Activated B cell treated with CpG ODN at 0.5 μM for 24 hours (primary cell): ENCODE measurements around the gene CYP1A2. TPM values are rescaled to one million over a fixed set of nuclear protein-coding genes. Genes with fewer than 3 reads are reported as not detected.

ENCODE experiments used
- ATAC-seq: fragments of 200-7000 bp; cut with Tn5 transposase; one replicate; pipeline ENCODE4 v1.10.0; 2021; ENCODE audit warnings: low read depth, mild to moderate bottlenecking, moderate library complexity
- CTCF ChIA-PET: fragments of 350-600 bp; sonication (Branson Sonifier 250); formaldehyde crosslinking; loops from one replicate; lab custom pipeline; 2021; ENCODE audit warnings: antibody characterized with exemption; lab: Charles Lee
- POLR2A ChIA-PET: fragments of 350-600 bp; sonication (Branson Sonifier 250); formaldehyde crosslinking; loops from one replicate; lab custom pipeline; 2021; ENCODE audit warnings: antibody characterized with exemption; lab: Charles Lee
- DNase-seq: peaks from one replicate; pipeline ENCODE4 v3.0.0; 2022
- H3K27ac Mint-ChIP-seq: one replicate; pipeline ENCODE4 v1.8.0; 2020; ENCODE audit warnings: mixed read lengths
- H3K27me3 Mint-ChIP-seq: one replicate; pipeline ENCODE4 v1.8.0; 2021; ENCODE audit warnings: mixed read lengths
- H3K36me3 Mint-ChIP-seq: one replicate; pipeline ENCODE4 v1.8.0; 2021; ENCODE audit warnings: low read depth, mixed read lengths
- H3K4me1 Mint-ChIP-seq: one replicate; pipeline ENCODE4 v1.8.0; 2021; ENCODE audit warnings: mixed read lengths
- H3K4me3 Mint-ChIP-seq: one replicate; pipeline ENCODE4 v1.8.0; 2020; ENCODE audit warnings: mild to moderate bottlenecking, mixed read lengths
- H3K9me3 Mint-ChIP-seq: one replicate; pipeline ENCODE4 v1.8.0; 2020; ENCODE audit warnings: mixed read lengths
- intact Hi-C: fragments of 100-400 bp; cut with micrococcal nuclease; formaldehyde crosslinking; loops from one replicate; pipeline ENCODE4 v1.15.1; 2024
- total RNA-seq: library from RNA; stranded (reverse); gene quantifications from 2 replicates; pipeline ENCODE4 v1.2.3, GENCODE V29; 2022
- TF ChIP-seq, protein P1 (sequence below): fragments of 200-600 bp; IDR thresholded peaks from one replicate; pipeline ENCODE4 v1.8.0; 2022; ENCODE audit warnings: antibody characterized with exemption, mild to moderate bottlenecking

CYP1A2 gene
- total RNA-seq, 1 donor from 2014 or later = 0.16 TPM

DNA sequence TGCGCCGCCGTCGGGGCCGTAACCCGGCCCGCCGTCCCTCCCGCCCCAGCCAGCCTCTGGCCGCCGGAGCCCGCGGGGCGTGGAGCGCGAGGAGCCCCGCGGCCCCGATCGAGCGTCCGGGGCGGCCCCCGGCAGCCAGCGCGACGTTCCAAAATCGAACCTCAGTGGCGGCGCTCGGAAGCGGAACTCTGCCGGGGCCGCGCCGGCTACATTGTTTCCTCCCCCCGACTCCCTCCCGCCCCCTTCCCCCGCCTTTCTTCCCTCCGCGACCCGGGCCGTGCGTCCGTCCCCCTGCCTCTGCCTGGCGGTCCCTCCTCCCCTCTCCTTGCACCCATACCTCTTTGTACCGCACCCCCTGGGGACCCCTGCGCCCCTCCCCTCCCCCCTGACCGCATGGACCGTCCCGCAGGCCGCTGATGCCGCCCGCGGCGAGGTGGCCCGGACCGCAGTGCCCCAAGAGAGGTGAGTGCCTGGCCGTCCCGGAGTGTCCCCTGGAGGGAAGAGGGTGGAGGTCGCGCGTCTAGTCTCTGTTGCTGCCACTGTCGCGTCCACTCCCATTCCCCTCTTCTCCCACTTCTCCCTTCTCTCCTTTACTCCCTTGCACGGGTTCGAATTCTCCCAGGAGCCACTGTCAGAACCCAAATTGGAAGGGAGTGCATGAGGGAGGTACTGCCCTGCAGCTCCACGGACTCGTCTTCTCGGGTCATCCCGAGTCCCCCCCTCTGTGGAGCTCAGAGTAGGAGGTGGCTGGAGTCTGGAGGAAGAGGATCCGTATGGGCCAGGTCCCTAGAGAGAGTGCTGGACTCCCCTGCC lies 33.8 kb downstream of the CYP1A2 start:
- Mint-ChIP-seq H3K4me3 (peak overlapping the region; percentile 94), H3K27ac (peak overlapping the region; percentile 99), H3K36me3 (peaks cover 44% of the 10 kb centered on the region), H3K4me1 (peaks cover 81% of the 10 kb centered on the region), H3K9me3 (no peaks in the 10 kb centered on the region), H3K27me3 (no peaks in the 10 kb centered on the region)
- ChIA-PET POLR2A (interaction anchor here (1.3 to 32.5 kb wide), 7 partner anchors 3 to 379 kb away, joined by 4 to 2569 read pairs (median 6); partner anchors contain the start of genes CLK3, CSK and RPP25), CTCF (interaction anchor here (1.0 to 18.7 kb wide), 4 partner anchors 11 to 39 kb away, joined by 3 to 1146 read pairs (median 68); no protein-coding TSS in a partner anchor)
- DNase-seq (no peak), ATAC-seq (peak; percentile 11)
- intact Hi-C loops = loop anchor here (5.0 kb wide), 1 partner anchor 790 kb away; the partner anchor contains the start of genes PML and STOML1
- TF ChIP-seq, protein P1, sequence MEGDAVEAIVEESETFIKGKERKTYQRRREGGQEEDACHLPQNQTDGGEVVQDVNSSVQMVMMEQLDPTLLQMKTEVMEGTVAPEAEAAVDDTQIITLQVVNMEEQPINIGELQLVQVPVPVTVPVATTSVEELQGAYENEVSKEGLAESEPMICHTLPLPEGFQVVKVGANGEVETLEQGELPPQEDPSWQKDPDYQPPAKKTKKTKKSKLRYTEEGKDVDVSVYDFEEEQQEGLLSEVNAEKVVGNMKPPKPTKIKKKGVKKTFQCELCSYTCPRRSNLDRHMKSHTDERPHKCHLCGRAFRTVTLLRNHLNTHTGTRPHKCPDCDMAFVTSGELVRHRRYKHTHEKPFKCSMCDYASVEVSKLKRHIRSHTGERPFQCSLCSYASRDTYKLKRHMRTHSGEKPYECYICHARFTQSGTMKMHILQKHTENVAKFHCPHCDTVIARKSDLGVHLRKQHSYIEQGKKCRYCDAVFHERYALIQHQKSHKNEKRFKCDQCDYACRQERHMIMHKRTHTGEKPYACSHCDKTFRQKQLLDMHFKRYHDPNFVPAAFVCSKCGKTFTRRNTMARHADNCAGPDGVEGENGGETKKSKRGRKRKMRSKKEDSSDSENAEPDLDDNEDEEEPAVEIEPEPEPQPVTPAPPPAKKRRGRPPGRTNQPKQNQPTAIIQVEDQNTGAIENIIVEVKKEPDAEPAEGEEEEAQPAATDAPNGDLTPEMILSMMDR = no peak

DNA sequence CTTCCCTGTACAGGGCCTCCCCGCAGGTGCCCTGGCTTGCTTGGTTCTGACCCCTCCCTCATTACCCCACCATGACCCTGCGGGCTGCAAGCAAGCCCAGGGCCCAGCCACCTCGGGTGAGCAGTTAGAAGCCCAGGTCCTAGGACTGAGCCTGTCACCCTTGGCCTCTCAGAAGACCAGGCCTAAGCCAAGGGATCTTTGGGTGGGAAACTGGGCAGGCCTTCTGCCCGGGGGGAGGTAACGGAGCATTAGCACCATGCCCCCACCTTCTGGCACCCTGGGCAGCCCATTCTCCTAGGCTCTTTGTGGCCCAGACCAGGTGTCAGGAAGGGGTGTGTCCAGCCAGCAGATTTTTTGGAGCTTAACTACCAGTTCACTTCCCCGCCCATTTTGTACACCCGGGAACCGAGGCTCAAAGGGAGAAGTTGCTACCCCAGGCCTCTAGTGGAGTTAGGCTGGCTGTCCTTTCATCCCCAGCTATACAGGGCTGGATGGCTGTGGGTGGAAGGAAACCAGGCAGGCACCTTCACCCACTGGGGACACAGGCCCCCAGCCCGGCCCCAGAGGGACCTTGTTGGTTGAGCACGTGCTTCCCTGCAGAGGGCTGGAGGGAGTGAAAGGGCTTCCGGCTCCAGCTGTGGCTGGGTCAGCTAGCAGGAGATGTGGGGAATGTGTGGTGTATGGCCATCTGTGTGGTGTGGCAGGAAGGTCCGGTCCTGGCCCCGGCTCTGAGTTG lies 34.6 kb downstream of the CYP1A2 start:
- peak overlapping the region; percentile 99 for H3K27ac Mint-ChIP-seq
- POLR2A ChIA-PET = interaction anchor here (0.8 to 32.5 kb wide), 11 partner anchors 4 to 386 kb away, joined by 3 to 2569 read pairs (median 5); partner anchors contain the start of genes CLK3, CSK, FAM219B and RPP25
- intact Hi-C loops = loop anchor here (5.0 kb wide), 1 partner anchor 791 kb away; the partner anchor contains the start of genes PML and STOML1
- H3K36me3 Mint-ChIP-seq = peaks cover 50% of the 10 kb centered on the region
- no peaks in the 10 kb centered on the region for H3K9me3 Mint-ChIP-seq
- no peaks in the 10 kb centered on the region for H3K27me3 Mint-ChIP-seq
- peak overlapping the region; percentile 94 for H3K4me3 Mint-ChIP-seq
- peak; percentile 2 for ATAC-seq
- H3K4me1 Mint-ChIP-seq = peaks cover 81% of the 10 kb centered on the region
- peak; percentile 61 for DNase-seq
- CTCF ChIA-PET = interaction anchor here (1.0 to 18.7 kb wide), 6 partner anchors 11 to 117 kb away, joined by 3 to 1146 read pairs (median 3); partner anchors contain the start of gene ULK3
- TF ChIP-seq, protein P1 = no peak

DNA sequence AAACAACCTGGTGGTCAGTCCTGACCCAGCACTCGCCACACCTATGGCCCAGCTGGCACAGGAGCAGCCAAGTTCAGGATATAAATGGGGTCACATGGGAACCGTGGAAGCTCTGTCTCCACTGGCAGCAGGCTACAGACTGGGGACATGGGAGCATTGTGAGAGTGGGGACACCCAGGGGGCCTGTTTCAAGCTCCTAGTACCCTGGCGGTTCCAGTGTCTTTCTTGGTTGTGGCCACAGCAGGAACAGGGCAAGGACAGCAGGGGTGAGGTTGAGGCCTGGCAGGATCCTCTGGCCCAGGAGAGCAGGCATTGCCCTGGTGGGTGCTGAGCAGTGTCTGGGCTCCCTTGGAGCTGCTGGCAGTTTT lies 35.1 kb downstream of the CYP1A2 start:
- intact Hi-C loops = loop anchor here (5.0 kb wide), 1 partner anchor 791 kb away; the partner anchor contains the start of genes PML and STOML1
- no peaks in the 10 kb centered on the region for H3K9me3 Mint-ChIP-seq
- POLR2A ChIA-PET = interaction anchor here (0.8 to 32.5 kb wide), 11 partner anchors 4 to 399 kb away, joined by 3 to 2569 read pairs (median 5); partner anchors contain the start of genes CLK3, CSK, FAM219B and RPP25
- TF ChIP-seq, protein P1 = no peak
- H3K27me3 Mint-ChIP-seq = no peaks in the 10 kb centered on the region
- CTCF ChIA-PET = interaction anchor here (0.9 to 18.7 kb wide), 8 partner anchors 12 to 117 kb away, joined by 3 to 1146 read pairs (median 3); partner anchors contain the start of gene ULK3
- H3K27ac Mint-ChIP-seq = peak overlapping the region; percentile 99
- H3K4me3 Mint-ChIP-seq = peak overlapping the region; percentile 94
- DNase-seq (no peak), ATAC-seq (no peak)
- peaks cover 54% of the 10 kb centered on the region for H3K36me3 Mint-ChIP-seq
- peaks cover 81% of the 10 kb centered on the region for H3K4me1 Mint-ChIP-seq

DNA sequence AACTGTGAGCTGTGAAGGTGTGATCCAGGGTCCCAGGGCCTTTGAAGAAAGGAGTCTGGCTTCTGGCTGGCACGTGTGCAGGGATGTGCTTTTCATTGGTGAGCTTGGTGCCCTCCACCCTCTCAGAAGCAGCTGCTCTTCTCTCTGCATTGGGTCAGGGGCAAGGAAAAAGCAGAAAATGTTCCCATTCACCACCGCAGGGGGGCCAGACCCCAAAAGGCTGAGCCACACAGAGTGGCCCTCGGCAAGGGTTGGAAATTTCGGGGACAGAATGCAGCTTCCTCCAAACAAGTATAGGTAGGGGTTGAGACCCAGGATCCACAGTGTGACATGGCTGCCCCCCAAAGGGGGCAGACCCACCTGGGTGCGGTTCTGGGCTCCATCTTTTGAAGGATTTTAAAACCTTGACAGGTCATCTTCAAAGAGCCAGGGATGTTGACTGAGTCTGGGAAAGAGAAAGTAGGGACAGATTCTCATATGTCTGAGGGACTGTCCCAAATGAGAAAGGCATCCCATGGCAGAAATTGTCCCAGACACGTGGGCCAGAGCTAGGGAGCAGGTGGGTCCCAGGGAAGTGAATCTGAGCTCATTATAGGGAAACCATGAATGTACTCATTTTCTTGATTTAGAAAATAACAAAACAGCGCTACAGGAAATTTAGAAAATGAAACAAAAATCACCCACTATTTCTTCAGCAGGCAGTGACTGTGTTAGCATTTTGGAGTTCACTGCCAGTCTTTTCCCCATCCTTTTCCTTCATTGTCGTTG lies 36.0 kb downstream of the CYP1A2 start:
- Mint-ChIP-seq H3K4me1 (peaks cover 81% of the 10 kb centered on the region), H3K27me3 (no peaks in the 10 kb centered on the region), H3K9me3 (no peaks in the 10 kb centered on the region), H3K4me3 (peak overlapping the region; percentile 94), H3K36me3 (peaks cover 60% of the 10 kb centered on the region), H3K27ac (peak overlapping the region; percentile 99)
- intact Hi-C loops = loop anchor here (5.0 kb wide), 4 partner anchors 242 to 792 kb away; partner anchors contain the start of genes ARID3B, NEIL1, PML and SIN3A
- ATAC-seq (no peak), DNase-seq (no peak)
- TF ChIP-seq, protein P1 = no peak
- POLR2A ChIA-PET = interaction anchor here (1.0 to 32.5 kb wide), 7 partner anchors 5 to 400 kb away, joined by 3 to 2569 read pairs (median 6); partner anchors contain the start of genes CLK3, CSK and FAM219B
- CTCF ChIA-PET = interaction anchor here (0.9 to 18.7 kb wide), 7 partner anchors 13 to 166 kb away, joined by 3 to 1146 read pairs (median 3); no protein-coding TSS in a partner anchor
